AG04449 (cell line): Measurements from ENCODE around the gene REV1.

Experiments
- CTCF ChIA-PET: fragments of 350-600 bp; formaldehyde crosslinking; extraction: SDS; loops from one replicate; lab custom pipeline; 2021; ENCODE audit warnings: antibody characterized with exemption; lab: Yijun Ruan, JAX
- POLR2A ChIA-PET: fragments of 400-600, 350-600 bp; formaldehyde crosslinking; extraction: SDS; loops from one replicate; lab custom pipeline; 2020; ENCODE audit warnings: antibody characterized with exemption, inconsistent platforms; lab: Yijun Ruan, JAX
- DNase-seq: peaks from one replicate; pipeline ENCODE4 v3.0.0-alpha.2; 2010; ENCODE audit warnings: low read depth, low spot score
- H3K4me3 ChIP-seq: 2 replicates; pipeline ENCODE4 v1.5.1; 2011; ENCODE audit warnings: low read depth, mild to moderate bottlenecking, control low read depth, low read length
- CTCF ChIP-seq: IDR thresholded peaks from one replicate; pipeline ENCODE4 v1.5.1; 2011; ENCODE audit warnings: mild to moderate bottlenecking, moderate library complexity, low read length, control low read depth, inconsistent platforms; ENCODE audit not compliant: insufficient read depth; ENCODE audit errors: missing control alignments

REV1 gene

GRCh38 chr2:99403084-99403483 lies 86.7 kb downstream of the REV1 start:
- no peak for TF ChIP-seq CTCF
- H3K4me3 ChIP-seq = no peak overlapping the region
- CTCF ChIA-PET = interaction anchor here (1.0 to 1.8 kb wide), 3 partner anchors 21 to 27 kb away, joined by 4 read pairs; no protein-coding TSS in a partner anchor
- no peak for DNase-seq
- POLR2A ChIA-PET = no interaction called here

GRCh38 chr2:99401841-99402240 lies 88.0 kb downstream of the REV1 start:
- no peak for DNase-seq
- CTCF ChIA-PET = interaction anchor here (0.6 to 1.8 kb wide), 2 partner anchors 19 kb away, joined by 3 to 4 read pairs; no protein-coding TSS in a partner anchor
- no peak for TF ChIP-seq CTCF
- POLR2A ChIA-PET = no interaction called here
- H3K4me3 ChIP-seq = no peak overlapping the region

GRCh38 chr2:99399795-99400194 lies 90.0 kb downstream of the REV1 start:
- no peak overlapping the region for H3K4me3 ChIP-seq
- POLR2A ChIA-PET = interaction anchor here (1.0 kb wide), 1 partner anchor 10 kb away, joined by 5 read pairs; no protein-coding TSS in a partner anchor
- CTCF ChIA-PET = interaction anchor here (1.1 to 1.8 kb wide), 3 partner anchors 13 to 862 kb away, joined by 3 to 6 read pairs (median 3); partner anchors contain the start of gene EIF5B
- no peak for DNase-seq
- no peak for TF ChIP-seq CTCF

GRCh38 chr2:99399063-99399462 lies 90.8 kb downstream of the REV1 start:
- no peak overlapping the region for H3K4me3 ChIP-seq
- DNase-seq = no peak
- ChIA-PET CTCF (interaction anchor here (0.9 to 1.8 kb wide), 5 partner anchors 10 to 863 kb away, joined by 3 to 6 read pairs (median 3); no protein-coding TSS in a partner anchor), POLR2A (interaction anchor here (1.0 kb wide), 1 partner anchor 10 kb away, joined by 5 read pairs; no protein-coding TSS in a partner anchor)
- no peak for TF ChIP-seq CTCF

- POLR2A ChIA-PET = no interaction called here
- DNase-seq = no peak
- no peak overlapping the region for H3K4me3 ChIP-seq
- CTCF ChIA-PET = interaction anchor here (1.0 to 1.2 kb wide), 2 partner anchors 11 to 14 kb away, joined by 3 read pairs; no protein-coding TSS in a partner anchor
- TF ChIP-seq CTCF = no peak
Measured at GRCh38 chr2:99398303-99398702, 91.5 kb downstream of the REV1 start.

- no peak for DNase-seq
- H3K4me3 ChIP-seq = no peak overlapping the region
- CTCF ChIA-PET = interaction anchor here (1.0 kb wide), 1 partner anchor 13 kb away, joined by 3 read pairs; no protein-coding TSS in a partner anchor
- TF ChIP-seq CTCF = no peak
- POLR2A ChIA-PET = no interaction called here
Measured at GRCh38 chr2:99397266-99397920, 92.4 kb downstream of the REV1 start.
